SJSA1 (cell line): ENCODE measurements around the gene APC2. TPM values are rescaled to one million over a fixed set of nuclear protein-coding genes. Genes with fewer than 3 reads are reported as not detected.
"Not testable (repeated sequence)": the region's sequence is repeated elsewhere in the genome, so short reads cannot be mapped to it uniquely, and the experiment has no call there.

Experiments used
- DNase-seq, 2 experiments: peaks; one replicate each; pipeline ENCODE4 v3.0.0-alpha.2; 2015 to 2020; ENCODE audit warnings: low spot score in 2 of 2, low read depth in 1 of 2
- H3K27ac ChIP-seq: fragments of 250-450 bp; sonication (Bioruptor Pico); 2 replicates; pipeline ENCODE4 v1.5.1; 2020; ENCODE audit warnings: mild to moderate bottlenecking, moderate library complexity
- H3K27me3 ChIP-seq: fragments of 250-450 bp; sonication (Bioruptor Pico); replicated peaks from 2 replicates; pipeline ENCODE4 v1.5.1; 2020; ENCODE audit warnings: mild to moderate bottlenecking, moderate library complexity
- H3K36me3 ChIP-seq: fragments of 250-450 bp; sonication (Bioruptor Pico); 2 replicates; pipeline ENCODE4 v1.5.1; 2020; ENCODE audit warnings: mild to moderate bottlenecking
- H3K4me1 ChIP-seq: fragments of 250-450 bp; sonication (Bioruptor Pico); replicated peaks from 2 replicates; pipeline ENCODE4 v1.6.1; 2021; ENCODE audit warnings: mild to moderate bottlenecking
- H3K4me3 ChIP-seq: fragments of 250-450 bp; sonication (Bioruptor Pico); 2 replicates; pipeline ENCODE4 v1.5.1; 2020; ENCODE audit warnings: mild to moderate bottlenecking
- H3K9me3 ChIP-seq: fragments of 250-450 bp; sonication (Bioruptor Pico); replicated peaks from 2 replicates; pipeline ENCODE4 v1.5.1; 2020; ENCODE audit warnings: mild to moderate bottlenecking
- total RNA-seq: library from RNA; depleted of rRNA; stranded (reverse); fragments of >200 nt; shearing (Covaris generic); gene quantifications from 2 replicates; pipeline ENCODE4 v1.2.3, GENCODE V29; 2014

Gene APC2
- total RNA-seq, 1 experiment from 2014 or later, result not detected

- Histone ChIP-seq H3K36me3 (no peaks in the 10 kb centered on the region; the same call in 1 of the 2 replicates), H3K27ac (no peak overlapping the region), H3K27me3 (peaks cover 65% of the 10 kb centered on the region), H3K9me3 (peaks cover 6% of the 10 kb centered on the region; the same call in 1 of the 2 replicates), H3K4me1 (peaks cover 16% of the 10 kb centered on the region), H3K4me3 (no peak overlapping the region)
- DNase-seq, result no peak
Observed at GRCh38 chr19:1494115-1494815, 44.3 kb downstream of the APC2 start.

GRCh38 chr19:1495051-1495798, 45.3 kb downstream of the APC2 start:
- Histone ChIP-seq H3K27me3 (peaks cover 65% of the 10 kb centered on the region), H3K9me3 (peaks cover 6% of the 10 kb centered on the region; the same call in 1 of the 2 replicates), H3K4me3 (no peak overlapping the region), H3K4me1 (peaks cover 9% of the 10 kb centered on the region), H3K27ac (no peak overlapping the region), H3K36me3 (no peaks in the 10 kb centered on the region; the same call in 1 of the 2 replicates)
- DNase-seq, result no peak

GRCh38 chr19:1495799-1496713, 46.1 kb downstream of the APC2 start:
- no peak overlapping the region for H3K4me3 ChIP-seq

GRCh38 chr19:1496714-1497577, 47.0 kb downstream of the APC2 start:
- H3K27ac ChIP-seq, result no peak overlapping the region
- DNase-seq, result no peak
- H3K9me3 ChIP-seq, result no peaks in the 10 kb centered on the region
- no peaks in the 10 kb centered on the region for H3K4me1 ChIP-seq
- peaks cover 66% of the 10 kb centered on the region for H3K27me3 ChIP-seq
- H3K4me3 ChIP-seq, result no peak overlapping the region
- no peaks in the 10 kb centered on the region for H3K36me3 ChIP-seq

More at GRCh38 chr19:1495799-1496713, 46.1 kb downstream of the APC2 start:
- Histone ChIP-seq H3K4me1 (peaks cover 7% of the 10 kb centered on the region), H3K36me3 (no peaks in the 10 kb centered on the region; the same call in 1 of the 2 replicates), H3K27me3 (peaks cover 66% of the 10 kb centered on the region), H3K27ac (no peak overlapping the region), H3K9me3 (peaks cover 6% of the 10 kb centered on the region; the same call in 1 of the 2 replicates)
- no peak for DNase-seq

- Histone ChIP-seq H3K4me1 (no peaks in the 10 kb centered on the region), H3K27ac (no peak overlapping the region)
Observed at GRCh38 chr19:1497578-1498235, 47.8 kb downstream of the APC2 start.

GRCh38 chr19:1499231-1499630, 49.3 kb downstream of the APC2 start:
- not testable (repeated sequence) for H3K4me1 ChIP-seq, H3K9me3 ChIP-seq, DNase-seq, H3K27ac ChIP-seq, H3K4me3 ChIP-seq, H3K36me3 ChIP-seq
- peaks cover 68% of the 10 kb centered on the region for H3K27me3 ChIP-seq

More at GRCh38 chr19:1497578-1498235, 47.8 kb downstream of the APC2 start:
- Histone ChIP-seq H3K4me3 (no peak overlapping the region), H3K36me3 (no peaks in the 10 kb centered on the region), H3K9me3 (no peaks in the 10 kb centered on the region), H3K27me3 (peaks cover 66% of the 10 kb centered on the region)
- no peak for DNase-seq

GRCh38 chr19:1501200-1501595, 51.3 kb downstream of the APC2 start:
- Histone ChIP-seq H3K36me3 (no peaks in the 10 kb centered on the region), H3K27me3 (peaks cover 63% of the 10 kb centered on the region), H3K27ac (no peak overlapping the region), H3K4me1 (0 out of 2 replicates have a peak, but pooled peaks cover 7% of the 10 kb centered on the region), H3K9me3 (no peaks in the 10 kb centered on the region), H3K4me3 (no peak overlapping the region)
- DNase-seq, result no peak

GRCh38 chr19:1502433-1503088, 52.6 kb downstream of the APC2 start:
- no peak for DNase-seq
- Histone ChIP-seq H3K27me3 (peaks cover 49% of the 10 kb centered on the region), H3K4me3 (no peak overlapping the region), H3K36me3 (no peaks in the 10 kb centered on the region), H3K27ac (no peak overlapping the region), H3K4me1 (peaks cover 7% of the 10 kb centered on the region; the same call in 1 of the 2 replicates), H3K9me3 (no peaks in the 10 kb centered on the region)

- peak in 1 of 2 experiments; percentile 31 for DNase-seq
- Histone ChIP-seq H3K27me3 (peaks cover 42% of the 10 kb centered on the region), H3K36me3 (no peaks in the 10 kb centered on the region), H3K4me3 (no peak overlapping the region), H3K27ac (no peak overlapping the region), H3K4me1 (peaks cover 7% of the 10 kb centered on the region; the same call in 1 of the 2 replicates), H3K9me3 (peaks cover under 1% of the 10 kb centered on the region; the same call in 1 of the 2 replicates)
Observed at GRCh38 chr19:1503089-1503924, 53.4 kb downstream of the APC2 start.

GRCh38 chr19:1503925-1504773, 54.2 kb downstream of the APC2 start:
- Histone ChIP-seq H3K36me3 (no peaks in the 10 kb centered on the region), H3K27ac (no peak overlapping the region), H3K4me1 (peaks cover 7% of the 10 kb centered on the region; the same call in 1 of the 2 replicates), H3K27me3 (peaks cover 42% of the 10 kb centered on the region), H3K4me3 (no peak overlapping the region), H3K9me3 (peaks cover 4% of the 10 kb centered on the region; the same call in 1 of the 2 replicates)
- DNase-seq, result no peak
